VCaP (cell line): ENCODE results near the gene BRINP2.

Experiments used
- H3K27ac ChIP-seq: fragments of 450-650 bp; 2 replicates; pipeline ENCODE4 v1.5.1; 2017
- CTCF ChIP-seq: fragments of 450-650 bp; conservative IDR thresholded peaks from 2 replicates; pipeline ENCODE4 v1.5.1; 2017; ENCODE audit warnings: mild to moderate bottlenecking, moderate library complexity

Gene BRINP2

GRCh38 chr1:177306019-177306415 lies 135.3 kb downstream of the BRINP2 start:
- H3K27ac ChIP-seq, result peak overlapping the region; percentile 54
- TF ChIP-seq CTCF, result no peak

- H3K27ac ChIP-seq, result no peak overlapping the region
- TF ChIP-seq CTCF, result no peak
These were observed 136.2 kb downstream of the BRINP2 start for GRCh38 chr1:177306981-177307380.

- TF ChIP-seq CTCF, result no peak
- no peak overlapping the region for H3K27ac ChIP-seq
These were observed 137.0 kb downstream of the BRINP2 start for GRCh38 chr1:177307771-177308170.

GRCh38 chr1:177309880-177310279 lies 139.1 kb downstream of the BRINP2 start:
- H3K27ac ChIP-seq, result no peak overlapping the region
- TF ChIP-seq CTCF, result no peak

- no peak for TF ChIP-seq CTCF
- no peak overlapping the region for H3K27ac ChIP-seq
These were observed 139.6 kb downstream of the BRINP2 start for GRCh38 chr1:177310326-177310725.

- H3K27ac ChIP-seq, result no peak overlapping the region
- TF ChIP-seq CTCF, result no peak
These were observed 140.4 kb downstream of the BRINP2 start for GRCh38 chr1:177311111-177311510.

- no peak overlapping the region for H3K27ac ChIP-seq
These were observed 140.8 kb downstream of the BRINP2 start for GRCh38 chr1:177311586-177311985.

More at GRCh38 chr1:177311586-177311985, 140.8 kb downstream of the BRINP2 start:
- TF ChIP-seq CTCF, result no peak
